ENCODE results near the gene TIGD7.
A peak's percentile ranks its signal among the peaks of the same experiment; 100 is the strongest.

TIGD7 gene, protein sequence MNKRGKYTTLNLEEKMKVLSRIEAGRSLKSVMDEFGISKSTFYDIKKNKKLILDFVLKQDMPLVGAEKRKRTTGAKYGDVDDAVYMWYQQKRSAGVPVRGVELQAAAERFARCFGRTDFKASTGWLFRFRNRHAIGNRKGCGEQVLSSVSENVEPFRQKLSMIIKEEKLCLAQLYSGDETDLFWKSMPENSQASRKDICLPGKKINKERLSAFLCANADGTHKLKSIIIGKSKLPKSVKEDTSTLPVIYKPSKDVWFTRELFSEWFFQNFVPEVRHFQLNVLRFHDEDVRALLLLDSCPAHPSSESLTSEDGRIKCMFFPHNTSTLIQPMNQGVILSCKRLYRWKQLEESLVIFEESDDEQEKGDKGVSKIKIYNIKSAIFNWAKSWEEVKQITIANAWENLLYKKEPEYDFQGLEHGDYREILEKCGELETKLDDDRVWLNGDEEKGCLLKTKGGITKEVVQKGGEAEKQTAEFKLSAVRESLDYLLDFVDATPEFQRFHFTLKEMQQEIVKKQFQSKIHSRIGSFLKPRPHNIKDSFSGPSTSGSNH

DNA sequence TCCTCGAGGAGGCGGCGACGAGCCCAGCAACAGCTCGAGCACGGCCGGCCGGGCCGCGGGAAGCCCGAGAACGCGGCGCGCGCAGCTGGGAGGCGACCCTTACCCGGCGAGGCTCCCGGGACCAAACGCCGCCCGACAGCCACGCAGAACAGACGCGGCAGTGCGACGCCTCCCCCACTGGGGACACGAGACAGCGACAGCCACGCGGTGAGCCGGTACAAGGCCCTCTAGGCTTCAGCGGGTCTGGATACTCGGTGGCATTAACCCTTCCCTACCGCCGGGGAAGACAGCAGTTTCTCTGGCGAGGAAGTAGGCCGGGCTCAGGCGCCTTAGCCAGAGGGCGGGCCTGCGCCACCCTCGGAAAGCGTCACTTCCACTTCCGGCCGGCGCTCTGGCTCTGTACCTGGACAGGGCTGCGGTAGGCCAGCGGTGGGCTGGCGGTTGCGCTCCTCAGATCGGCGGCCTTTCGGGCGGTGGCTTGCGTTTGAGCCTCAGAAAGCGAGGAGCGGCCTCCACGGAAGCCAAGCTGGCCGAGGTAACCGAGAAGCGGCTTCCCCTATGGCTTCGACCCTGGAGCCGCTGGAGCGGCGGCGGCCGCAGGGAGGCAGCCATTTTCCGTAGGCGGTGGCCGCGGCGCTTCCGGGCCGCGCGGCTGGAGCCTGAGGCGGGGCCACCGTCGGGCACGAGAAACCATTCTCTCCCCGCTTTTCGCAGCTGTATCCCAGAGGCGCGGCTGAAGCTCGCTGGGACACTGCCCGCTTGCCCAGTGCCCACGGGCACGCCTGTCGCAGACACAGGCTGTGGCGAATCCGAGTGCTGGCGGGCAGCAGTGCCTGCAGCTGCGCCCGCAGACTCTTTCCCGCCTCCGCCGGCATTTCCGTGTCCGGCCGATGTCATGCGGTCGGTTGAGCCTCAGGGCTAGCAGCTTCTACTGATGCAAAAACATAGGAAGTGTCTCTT lies at the start of gene TIGD7, which contains the start of gene ZNF75A:
TIGD7 (minus strand) TSS at position 322 of the 960 bp plus-strand sequence. CDS start 4,816 bp downstream, outside the sequence.
ZNF75A (plus strand) TSS at position 389 of the 960 bp plus-strand sequence. CDS start 2,932 bp downstream, outside the sequence.
- DNase-seq = peak; percentile 87

DNA sequence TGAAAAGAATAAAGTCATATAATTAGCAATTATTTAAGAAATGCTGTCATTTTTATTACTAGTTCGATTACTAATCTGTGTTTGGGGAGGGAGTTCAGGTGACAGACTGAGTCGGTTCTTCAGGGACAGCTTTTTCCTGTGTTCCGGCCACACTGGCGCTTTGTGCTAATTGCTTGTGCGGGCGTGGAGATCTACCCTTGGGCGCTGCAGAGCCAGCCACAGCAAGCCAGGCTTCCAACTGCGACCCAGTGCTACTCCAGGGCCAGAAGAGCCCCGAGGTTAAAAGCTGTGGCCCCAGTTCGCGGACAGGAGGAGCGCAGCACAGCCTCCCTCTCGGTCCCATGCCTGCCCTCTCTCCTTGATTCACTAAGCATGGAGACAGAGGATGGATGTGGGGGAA lies 43.9 kb upstream of the TIGD7 start:
- no peak for DNase-seq

DNA sequence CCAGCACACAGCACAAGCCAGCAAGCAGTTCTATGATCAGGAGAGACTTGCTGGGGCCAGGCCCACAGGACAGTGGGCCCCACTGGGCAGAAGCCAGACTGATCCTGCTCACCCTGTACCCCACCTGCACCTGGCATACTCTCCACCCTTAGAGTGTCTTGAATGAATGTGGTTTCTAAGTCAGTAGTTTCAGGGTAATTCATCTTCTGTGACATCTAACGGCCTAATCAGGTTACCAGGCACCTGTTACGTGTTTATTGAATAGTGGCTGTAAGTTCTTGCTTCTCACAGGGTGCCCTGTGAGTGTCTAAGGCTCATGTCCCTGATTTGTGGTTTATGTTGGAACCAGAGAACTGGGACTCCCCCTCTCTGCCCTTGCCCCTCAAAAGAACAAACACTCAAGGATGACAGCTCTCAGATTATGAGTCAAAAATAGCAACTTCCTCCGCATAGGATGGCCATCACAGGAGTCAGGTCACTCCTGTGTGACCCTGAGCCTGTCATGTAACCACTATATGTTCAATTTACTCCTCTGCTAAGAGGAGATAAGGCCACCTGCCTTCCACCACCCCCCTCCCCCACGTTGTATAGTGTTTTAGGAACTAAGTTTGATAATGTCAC lies 43.4 kb upstream of the TIGD7 start:
- no peak for DNase-seq

- DNase-seq = no peak
These were observed 42.4 kb upstream of the TIGD7 start for GRCh38 chr16:3347586-3347985.

- DNase-seq = no peak
These were observed 40.8 kb upstream of the TIGD7 start for GRCh38 chr16:3346041-3346440.

GRCh38 chr16:3328643-3329042 lies 23.4 kb upstream of the TIGD7 start:
- DNase-seq = no peak

DNA sequence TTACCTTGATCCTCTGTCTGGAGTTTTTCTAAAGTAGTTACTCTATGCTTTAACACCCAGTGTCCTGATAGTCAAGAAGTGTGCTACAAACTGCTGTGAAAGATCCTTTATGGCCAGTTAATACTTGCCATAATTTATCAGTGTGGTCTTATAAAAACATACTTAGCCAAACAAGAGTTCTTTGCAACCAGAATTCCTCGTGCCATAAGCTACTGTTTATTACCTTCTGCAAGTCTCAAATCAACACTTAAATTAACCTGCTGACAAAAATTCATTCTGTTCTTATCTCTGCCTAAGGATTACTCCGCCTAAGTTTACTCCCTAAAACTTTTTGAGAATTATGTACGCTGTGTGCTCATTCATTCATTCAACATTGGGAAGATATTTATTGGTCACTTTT lies 22.9 kb upstream of the TIGD7 start:
- DNase-seq = no peak

DNA sequence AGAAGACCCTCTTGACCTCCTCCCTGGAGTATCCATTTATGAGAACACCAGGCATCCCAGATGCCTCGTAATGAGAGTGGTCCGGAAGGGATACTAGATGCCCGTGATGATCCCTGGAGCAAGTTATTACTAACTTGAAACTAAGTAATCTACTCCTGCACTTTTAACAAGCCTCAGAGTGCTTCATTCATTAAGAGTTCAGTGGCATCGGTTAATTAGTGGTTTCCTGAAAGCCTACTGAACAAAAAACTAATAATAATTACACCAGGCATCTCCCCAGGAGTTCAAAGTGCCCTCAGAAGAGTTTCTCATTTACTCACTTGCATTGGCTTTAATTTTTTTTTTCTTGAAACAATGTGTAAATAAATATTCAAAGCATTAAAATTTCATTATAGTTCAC lies 22.3 kb upstream of the TIGD7 start:
- no peak for DNase-seq

- DNase-seq = no peak
These were observed 16.6 kb upstream of the TIGD7 start for GRCh38 chr16:3321816-3322215.

DNA sequence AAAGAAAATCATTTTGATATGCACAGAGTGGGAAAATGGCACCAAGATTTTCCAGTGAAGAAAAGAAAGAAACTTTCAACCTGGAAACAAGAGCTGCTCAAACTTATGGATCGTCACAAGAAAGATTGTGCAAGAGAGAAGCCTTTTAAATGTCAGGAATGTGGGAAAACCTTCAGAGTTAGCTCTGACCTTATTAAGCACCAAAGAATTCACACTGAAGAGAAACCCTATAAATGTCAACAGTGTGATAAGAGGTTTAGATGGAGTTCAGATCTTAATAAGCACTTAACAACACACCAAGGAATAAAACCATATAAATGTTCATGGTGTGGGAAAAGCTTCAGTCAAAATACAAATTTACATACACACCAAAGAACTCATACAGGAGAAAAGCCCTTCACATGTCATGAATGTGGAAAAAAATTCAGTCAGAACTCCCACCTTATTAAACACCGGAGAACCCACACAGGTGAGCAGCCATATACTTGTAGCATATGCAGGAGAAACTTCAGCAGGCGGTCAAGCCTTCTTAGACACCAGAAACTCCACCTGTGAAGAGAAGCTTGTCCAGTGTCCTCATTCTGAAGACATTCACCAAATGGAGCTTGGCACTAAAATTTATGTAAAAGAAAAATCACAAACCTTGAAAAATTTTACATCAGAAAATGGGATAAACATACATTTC lies 12.2 kb upstream of the TIGD7 start:
- no peak for DNase-seq

DNA sequence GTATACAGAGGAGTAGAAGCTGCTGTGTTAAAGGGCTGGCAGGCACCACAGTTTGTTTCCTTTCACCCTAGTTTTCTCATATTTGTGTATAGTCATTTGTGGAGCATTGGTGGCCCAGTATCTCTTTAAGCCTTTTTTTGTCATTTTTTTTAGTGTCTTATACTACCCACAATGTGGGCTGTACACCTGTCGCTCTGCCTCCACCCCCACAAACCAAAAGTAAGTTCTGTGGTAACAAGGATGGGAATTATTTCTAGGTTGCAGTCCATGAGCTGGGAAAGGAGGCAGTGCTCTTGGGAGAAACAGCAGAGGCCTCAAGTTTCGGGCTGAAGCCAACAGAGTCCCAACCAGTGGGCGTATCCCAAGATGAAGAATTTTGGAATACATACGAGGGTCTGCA lies 6.3 kb upstream of the TIGD7 start:
- no peak for DNase-seq

GRCh38 chr16:3306078-3306477 lies 848 bp upstream of the TIGD7 start:
- DNase-seq = no peak

DNA sequence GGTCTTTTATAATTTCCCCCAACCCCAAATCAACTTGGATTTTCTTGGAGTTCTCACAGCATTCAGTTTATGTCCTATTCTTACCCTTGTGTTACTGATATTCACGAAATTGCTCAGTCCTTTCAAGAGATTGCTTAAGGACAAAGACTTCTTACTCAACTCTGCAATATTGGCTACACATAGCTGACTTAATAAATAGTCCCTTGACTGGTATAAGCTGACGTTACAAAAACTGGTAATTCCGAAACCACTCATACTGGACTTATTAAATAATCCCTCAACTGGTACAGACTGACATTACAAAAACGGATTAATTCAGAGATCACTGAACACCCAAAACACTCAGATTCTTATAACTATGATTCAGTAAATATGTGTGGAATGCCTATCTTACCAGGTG lies 860 bp downstream of the TIGD7 start:
- no peak for DNase-seq

DNA sequence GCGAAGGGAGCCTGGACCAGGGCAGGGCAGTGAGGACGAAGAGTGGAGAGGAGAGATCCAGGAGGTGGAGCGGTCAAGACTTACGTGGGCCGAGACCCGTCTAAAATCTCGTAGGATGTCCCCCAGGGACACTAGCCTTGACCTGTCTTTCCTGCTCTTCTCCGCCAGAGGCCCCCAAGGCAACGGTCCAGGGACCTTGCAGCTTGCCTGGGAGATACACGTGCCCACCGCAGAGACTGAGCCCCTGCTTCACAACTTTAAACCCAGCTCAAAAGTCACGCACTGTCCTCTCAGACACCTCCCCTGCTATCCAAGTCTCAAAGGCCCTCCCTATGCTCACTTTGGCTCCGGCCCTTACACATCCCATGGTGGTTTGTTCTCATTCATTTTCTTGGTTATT lies 9.4 kb downstream of the TIGD7 start:
- no peak for DNase-seq

GRCh38 chr16:3295209-3295608 lies 10.0 kb downstream of the TIGD7 start:
- DNase-seq = no peak

GRCh38 chr16:3292604-3293003 lies 12.6 kb downstream of the TIGD7 start:
- peak; percentile 6 for DNase-seq

GRCh38 chr16:3289998-3290673 lies 15.1 kb downstream of the TIGD7 start:
- no peak for DNase-seq

GRCh38 chr16:3285131-3285530 lies 20.1 kb downstream of the TIGD7 start:
- no peak for DNase-seq

- no peak for DNase-seq
These were observed 21.4 kb downstream of the TIGD7 start for GRCh38 chr16:3283543-3284447.

- peak; percentile 98 for DNase-seq
These were observed 22.3 kb downstream of the TIGD7 start, which contains the start of gene ZNF263 for GRCh38 chr16:3282730-3283542. TSS of gene ZNF263 (plus strand) at chr16:3283491. CDS start at chr16:3283819, 328 bp downstream.
